Endothelial cell (in vitro differentiated cells): ENCODE results near the gene RABL3. TPM values are rescaled to one million over a fixed set of nuclear protein-coding genes. Genes with fewer than 3 reads are reported as not detected.

ENCODE experiments used
- DNase-seq: peaks from one replicate; pipeline ENCODE4 v3.0.0; 2021; ENCODE audit warnings: low spot score
- H3K27ac Mint-ChIP-seq: one replicate; pipeline ENCODE4 v1.8.0; 2021; ENCODE audit warnings: mixed read lengths, inconsistent platforms; ENCODE audit not compliant: unreplicated experiment
- H3K27me3 Mint-ChIP-seq: one replicate; pipeline ENCODE4 v1.8.0; 2021; ENCODE audit warnings: mild to moderate bottlenecking, moderate library complexity, mixed read lengths, inconsistent platforms; ENCODE audit not compliant: unreplicated experiment
- H3K36me3 Mint-ChIP-seq: one replicate; pipeline ENCODE4 v1.8.0; 2021; ENCODE audit warnings: mild to moderate bottlenecking, low read depth, mixed read lengths, inconsistent platforms; ENCODE audit not compliant: unreplicated experiment
- H3K4me1 Mint-ChIP-seq: one replicate; pipeline ENCODE4 v1.8.0; 2021; ENCODE audit warnings: mild to moderate bottlenecking, mixed read lengths, inconsistent platforms; ENCODE audit not compliant: unreplicated experiment
- H3K4me3 Mint-ChIP-seq: one replicate; pipeline ENCODE4 v1.8.0; 2021; ENCODE audit warnings: mild to moderate bottlenecking, mixed read lengths, inconsistent platforms; ENCODE audit not compliant: unreplicated experiment
- H3K9me3 Mint-ChIP-seq: one replicate; pipeline ENCODE4 v1.8.0; 2021; ENCODE audit warnings: mixed read lengths, inconsistent platforms; ENCODE audit not compliant: unreplicated experiment
- total RNA-seq: library from RNA; stranded (reverse); fragmentation: NEBNext Ultra II Directional; extraction: Animal tissue kit (Norgen Biotek cat#: 25700); gene quantifications from one replicate; pipeline ENCODE4 v1.2.1, GENCODE V29; 2021; ENCODE audit not compliant: unreplicated experiment
- TF ChIP-seq, protein P1 (sequence below): fragments of 200-600 bp; sonication (generic); IDR thresholded peaks from one replicate; pipeline ENCODE4 v1.5.0; 2021; ENCODE audit warnings: antibody characterized with exemption; ENCODE audit not compliant: unreplicated experiment

RABL3 gene
- total RNA-seq, 1 donor from 2014 or later, result 15.1 TPM

DNA sequence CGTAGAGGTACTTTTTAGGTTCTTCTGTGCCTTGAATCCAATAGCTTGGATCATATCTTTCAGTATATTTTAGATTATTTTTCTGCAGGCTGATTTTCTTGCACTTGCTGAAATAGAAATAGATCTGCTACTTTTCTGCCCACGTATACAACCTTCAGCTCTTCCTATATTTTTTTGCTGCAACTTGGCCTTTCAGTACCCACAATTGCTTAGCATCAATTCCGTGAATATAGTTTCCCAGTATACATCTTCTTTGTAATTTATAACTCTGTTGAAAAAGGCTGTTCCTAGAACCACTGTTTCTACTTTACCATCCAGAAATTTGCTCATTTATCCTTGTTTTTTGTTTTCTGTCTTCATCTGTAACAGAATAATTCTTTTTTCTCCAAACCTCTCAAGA is 36.5 kb upstream of the RABL3 start:
- TF ChIP-seq, protein P1, sequence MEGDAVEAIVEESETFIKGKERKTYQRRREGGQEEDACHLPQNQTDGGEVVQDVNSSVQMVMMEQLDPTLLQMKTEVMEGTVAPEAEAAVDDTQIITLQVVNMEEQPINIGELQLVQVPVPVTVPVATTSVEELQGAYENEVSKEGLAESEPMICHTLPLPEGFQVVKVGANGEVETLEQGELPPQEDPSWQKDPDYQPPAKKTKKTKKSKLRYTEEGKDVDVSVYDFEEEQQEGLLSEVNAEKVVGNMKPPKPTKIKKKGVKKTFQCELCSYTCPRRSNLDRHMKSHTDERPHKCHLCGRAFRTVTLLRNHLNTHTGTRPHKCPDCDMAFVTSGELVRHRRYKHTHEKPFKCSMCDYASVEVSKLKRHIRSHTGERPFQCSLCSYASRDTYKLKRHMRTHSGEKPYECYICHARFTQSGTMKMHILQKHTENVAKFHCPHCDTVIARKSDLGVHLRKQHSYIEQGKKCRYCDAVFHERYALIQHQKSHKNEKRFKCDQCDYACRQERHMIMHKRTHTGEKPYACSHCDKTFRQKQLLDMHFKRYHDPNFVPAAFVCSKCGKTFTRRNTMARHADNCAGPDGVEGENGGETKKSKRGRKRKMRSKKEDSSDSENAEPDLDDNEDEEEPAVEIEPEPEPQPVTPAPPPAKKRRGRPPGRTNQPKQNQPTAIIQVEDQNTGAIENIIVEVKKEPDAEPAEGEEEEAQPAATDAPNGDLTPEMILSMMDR, result no peak
- Mint-ChIP-seq H3K27ac (no peak overlapping the region), H3K4me1 (no peaks in the 10 kb centered on the region), H3K27me3 (no peaks in the 10 kb centered on the region), H3K4me3 (no peak overlapping the region), H3K36me3 (peaks cover 10% of the 10 kb centered on the region), H3K9me3 (no peaks in the 10 kb centered on the region)
- DNase-seq, result no peak

DNA sequence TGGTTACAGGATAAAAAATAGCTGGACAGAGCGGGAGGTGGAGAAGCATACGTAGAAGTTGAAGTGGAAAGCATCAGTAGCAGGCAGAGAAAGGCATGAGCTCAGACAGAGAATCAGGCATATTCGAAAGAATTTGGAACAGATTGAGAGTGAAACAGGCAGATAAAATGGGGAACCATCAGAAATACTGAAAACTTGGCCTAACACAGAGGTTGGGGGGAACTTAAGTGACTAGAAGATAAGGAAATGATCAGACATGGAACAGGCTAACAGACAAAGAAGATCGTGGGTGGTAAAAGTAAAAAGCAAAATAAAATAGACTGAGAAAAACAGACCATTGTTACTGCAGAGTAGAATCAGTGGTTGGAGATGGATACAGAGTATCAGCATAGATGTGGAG is 33.1 kb upstream of the RABL3 start:
- no peak for DNase-seq
- H3K36me3 Mint-ChIP-seq, result peaks cover 10% of the 10 kb centered on the region
- no peak overlapping the region for H3K27ac Mint-ChIP-seq
- TF ChIP-seq, protein P1, result no peak
- H3K4me3 Mint-ChIP-seq, result no peak overlapping the region
- H3K9me3 Mint-ChIP-seq, result no peaks in the 10 kb centered on the region
- no peaks in the 10 kb centered on the region for H3K27me3 Mint-ChIP-seq
- peaks cover 9% of the 10 kb centered on the region for H3K4me1 Mint-ChIP-seq

DNA sequence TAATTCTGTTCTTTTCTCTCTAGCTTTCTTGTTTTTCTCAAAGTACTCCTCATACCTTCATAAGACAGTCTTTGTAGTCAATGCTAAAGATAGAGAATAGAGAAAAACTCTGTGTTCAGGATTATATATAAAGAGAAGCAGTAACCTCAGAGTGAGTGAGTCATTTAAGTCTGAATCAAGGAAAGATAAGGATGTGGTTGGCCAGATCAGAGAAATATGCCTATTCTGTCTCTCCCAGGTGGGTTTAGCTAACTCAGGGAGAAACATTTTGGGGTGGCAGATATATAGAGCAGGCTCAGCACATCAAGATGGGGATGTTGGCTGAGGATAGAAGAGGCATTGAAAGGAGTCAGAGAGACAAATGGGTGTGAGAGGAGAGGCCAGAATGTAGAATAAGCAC is 31.6 kb upstream of the RABL3 start:
- Mint-ChIP-seq H3K4me1 (peaks cover 9% of the 10 kb centered on the region), H3K9me3 (no peaks in the 10 kb centered on the region), H3K4me3 (no peak overlapping the region), H3K36me3 (peaks cover 5% of the 10 kb centered on the region), H3K27me3 (no peaks in the 10 kb centered on the region), H3K27ac (no peak overlapping the region)
- no peak for DNase-seq
- TF ChIP-seq, protein P1, result no peak

DNA sequence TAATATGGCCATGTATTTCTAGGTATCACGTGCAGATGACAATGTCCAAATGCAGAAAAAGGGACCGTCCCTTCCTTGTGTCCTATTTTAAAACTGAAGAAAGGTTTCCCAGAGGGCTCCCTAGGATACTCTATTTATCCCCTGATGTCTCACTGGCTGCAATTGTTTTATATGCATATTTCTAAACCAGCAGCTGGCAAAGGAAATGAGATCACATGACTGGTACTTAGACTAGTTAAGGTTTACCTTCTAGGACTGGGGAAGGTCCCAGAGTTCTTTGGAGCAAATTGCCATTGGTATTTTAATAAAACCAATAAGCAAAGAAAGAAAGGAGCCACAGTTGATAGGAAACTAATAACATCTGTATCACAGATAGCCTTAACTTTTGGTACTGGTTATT is 29.8 kb upstream of the RABL3 start:
- Mint-ChIP-seq H3K9me3 (no peaks in the 10 kb centered on the region), H3K27ac (no peak overlapping the region), H3K4me1 (peaks cover 11% of the 10 kb centered on the region), H3K4me3 (no peak overlapping the region), H3K27me3 (no peaks in the 10 kb centered on the region), H3K36me3 (peaks cover 5% of the 10 kb centered on the region)
- no peak for DNase-seq
- TF ChIP-seq, protein P1, result no peak

DNA sequence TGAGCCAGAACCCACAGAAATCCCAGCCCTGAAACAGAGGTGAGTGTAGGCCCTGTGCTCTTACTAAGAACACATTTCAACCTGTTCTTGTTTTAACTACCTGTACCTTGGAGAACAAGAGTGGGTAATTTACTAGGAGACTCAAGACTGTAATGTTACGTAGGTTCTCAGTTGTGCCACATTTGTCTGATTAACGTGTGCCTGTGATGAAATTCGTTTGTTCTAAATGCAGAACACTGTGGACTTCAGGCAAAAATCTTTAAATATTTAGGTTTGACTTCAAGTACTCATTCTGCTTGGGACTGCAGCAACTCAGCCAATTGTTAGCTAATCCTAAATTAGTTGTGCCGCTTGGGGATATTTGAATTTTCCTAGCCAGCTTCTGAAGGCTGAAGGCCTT is 28.6 kb upstream of the RABL3 start:
- TF ChIP-seq, protein P1, result no peak
- Mint-ChIP-seq H3K27me3 (peaks cover 3% of the 10 kb centered on the region), H3K9me3 (no peaks in the 10 kb centered on the region), H3K36me3 (peaks cover 5% of the 10 kb centered on the region), H3K4me1 (peaks cover 16% of the 10 kb centered on the region), H3K27ac (no peak overlapping the region), H3K4me3 (no peak overlapping the region)
- DNase-seq, result no peak
